HG02970 (cell line): ENCODE results near the gene TMED10.
"Not testable (repeated sequence)": the region's sequence is repeated elsewhere in the genome, so short reads cannot be mapped to it uniquely, and the experiment has no call there.

Experiments
- ATAC-seq: cut with Tn5 transposase; IDR thresholded peaks from one replicate; pipeline ENCODE4 v1.9.1; 2021; ENCODE audit warnings: mild to moderate bottlenecking, moderate library complexity, moderate number of reproducible peaks; ENCODE audit not compliant: unreplicated experiment, low FRiP score

Gene TMED10

GRCh38 chr14:75163677-75164076 lies 12.7 kb downstream of the TMED10 start:
- ATAC-seq = no peak

- no peak for ATAC-seq
Measured at GRCh38 chr14:75162631-75163030, 13.8 kb downstream of the TMED10 start.

GRCh38 chr14:75158843-75159614 lies 17.4 kb downstream of the TMED10 start:
- no peak for ATAC-seq

- ATAC-seq = no peak
Measured at GRCh38 chr14:75156901-75157300, 19.5 kb downstream of the TMED10 start.

- ATAC-seq = no peak
Measured at GRCh38 chr14:75156111-75156510, 20.3 kb downstream of the TMED10 start.

- ATAC-seq = no peak
Measured at GRCh38 chr14:75155169-75155568, 21.2 kb downstream of the TMED10 start.

GRCh38 chr14:75153295-75153694 lies 23.1 kb downstream of the TMED10 start:
- ATAC-seq = no peak

GRCh38 chr14:75151851-75152250 lies 24.6 kb downstream of the TMED10 start:
- ATAC-seq = no peak

GRCh38 chr14:75150637-75151036 lies 25.8 kb downstream of the TMED10 start:
- not testable (repeated sequence) for ATAC-seq

GRCh38 chr14:75150150-75150549 lies 26.3 kb downstream of the TMED10 start:
- ATAC-seq = no peak

GRCh38 chr14:75147423-75148071 lies 28.9 kb downstream of the TMED10 start:
- ATAC-seq = no peak

GRCh38 chr14:75144944-75145343 lies 31.5 kb downstream of the TMED10 start:
- no peak for ATAC-seq

- no peak for ATAC-seq
Measured at GRCh38 chr14:75143761-75144527, 32.5 kb downstream of the TMED10 start.

GRCh38 chr14:75142494-75142893 lies 33.9 kb downstream of the TMED10 start:
- ATAC-seq = no peak

- no peak for ATAC-seq
Measured at GRCh38 chr14:75141967-75142366, 34.4 kb downstream of the TMED10 start.

GRCh38 chr14:75141062-75141461 lies 35.4 kb downstream of the TMED10 start:
- no peak for ATAC-seq

GRCh38 chr14:75140620-75141019 lies 35.8 kb downstream of the TMED10 start:
- no peak for ATAC-seq

- no peak for ATAC-seq
Measured at GRCh38 chr14:75139185-75139584, 37.2 kb downstream of the TMED10 start.

GRCh38 chr14:75138492-75138891 lies 37.9 kb downstream of the TMED10 start:
- no peak for ATAC-seq

GRCh38 chr14:75134644-75135043 lies 41.8 kb downstream of the TMED10 start:
- ATAC-seq = no peak

GRCh38 chr14:75133597-75133996 lies 42.8 kb downstream of the TMED10 start:
- ATAC-seq = no peak
